WTC11 (cell line): ENCODE measurements around the gene LYPD3.

Experiments used
- CDX4 ChIP-seq: fragments of 250-450 bp; sonication (Bioruptor Pico); IDR thresholded peaks from 2 replicates; pipeline ENCODE4 v1.9.0; 2021; ENCODE audit warnings: moderate library complexity, mild to moderate bottlenecking, inconsistent platforms, borderline replicate concordance
- CREB1 ChIP-seq: sonication (generic); formaldehyde crosslinking; IDR thresholded peaks from 2 replicates; pipeline ENCODE4 v1.8.0; 2023; ENCODE audit warnings: mild to moderate bottlenecking, missing genetic modification reagents
- NR2C2 ChIP-seq: sonication (generic); formaldehyde crosslinking; IDR thresholded peaks from 2 replicates; pipeline ENCODE4 v1.8.0; 2022; ENCODE audit warnings: mild to moderate bottlenecking, missing genetic modification reagents
- OVOL2 ChIP-seq: fragments of 250-450 bp; sonication (Bioruptor Pico); IDR thresholded peaks from 2 replicates; pipeline ENCODE4 v1.9.0; 2021; ENCODE audit warnings: mild to moderate bottlenecking, borderline replicate concordance
- TP53 ChIP-seq: sonication (generic); formaldehyde crosslinking; IDR thresholded peaks from 2 replicates; pipeline ENCODE4 v1.8.1; 2023; ENCODE audit warnings: mild to moderate bottlenecking, missing genetic modification reagents
- ZNF121 ChIP-seq: sonication (generic); formaldehyde crosslinking; IDR thresholded peaks from 2 replicates; pipeline ENCODE4 v1.8.0; 2023; ENCODE audit warnings: missing genetic modification reagents
- ZNF219 ChIP-seq: sonication (generic); formaldehyde crosslinking; IDR thresholded peaks from 2 replicates; pipeline ENCODE4 v1.8.0; 2023; ENCODE audit warnings: missing genetic modification reagents, mild to moderate bottlenecking, borderline replicate concordance
- ZNF263 ChIP-seq: sonication (generic); formaldehyde crosslinking; IDR thresholded peaks from 2 replicates; pipeline ENCODE4 v1.8.1; 2022; ENCODE audit warnings: low read depth, mild to moderate bottlenecking, moderate library complexity, missing genetic modification reagents
- ZNF671 ChIP-seq: fragments of 250-450 bp; sonication (Bioruptor Pico); IDR thresholded peaks from 2 replicates; pipeline ENCODE4 v1.8.0; 2021; ENCODE audit warnings: mild to moderate bottlenecking
- TF ChIP-seq, protein P1 (sequence below): fragments of 200-600 bp; IDR thresholded peaks from 2 replicates; pipeline ENCODE4 v1.8.0; 2022; ENCODE audit warnings: antibody characterized with exemption
- TF ChIP-seq, protein P2 (sequence below): sonication (generic); formaldehyde crosslinking; IDR thresholded peaks from 2 replicates; pipeline ENCODE4 v1.8.0; 2023; ENCODE audit warnings: missing genetic modification reagents
- TF ChIP-seq, protein P3 (sequence below): sonication (generic); formaldehyde crosslinking; IDR thresholded peaks from 2 replicates; pipeline ENCODE4 v1.8.0; 2022; ENCODE audit warnings: mild to moderate bottlenecking, missing genetic modification reagents
- TF ChIP-seq, protein P4 (sequence below): sonication (generic); formaldehyde crosslinking; IDR thresholded peaks from 2 replicates; pipeline ENCODE4 v1.8.0; 2022; ENCODE audit warnings: mild to moderate bottlenecking, missing genetic modification reagents
- TF ChIP-seq, protein P5 (sequence below): sonication (generic); formaldehyde crosslinking; IDR thresholded peaks from 2 replicates; pipeline ENCODE4 v1.8.1; 2022; ENCODE audit warnings: mild to moderate bottlenecking, missing genetic modification reagents, moderate library complexity, borderline replicate concordance

GRCh38 chr19:43498233-43498842 is 32.9 kb upstream of the LYPD3 start:
- TF ChIP-seq, protein P1, sequence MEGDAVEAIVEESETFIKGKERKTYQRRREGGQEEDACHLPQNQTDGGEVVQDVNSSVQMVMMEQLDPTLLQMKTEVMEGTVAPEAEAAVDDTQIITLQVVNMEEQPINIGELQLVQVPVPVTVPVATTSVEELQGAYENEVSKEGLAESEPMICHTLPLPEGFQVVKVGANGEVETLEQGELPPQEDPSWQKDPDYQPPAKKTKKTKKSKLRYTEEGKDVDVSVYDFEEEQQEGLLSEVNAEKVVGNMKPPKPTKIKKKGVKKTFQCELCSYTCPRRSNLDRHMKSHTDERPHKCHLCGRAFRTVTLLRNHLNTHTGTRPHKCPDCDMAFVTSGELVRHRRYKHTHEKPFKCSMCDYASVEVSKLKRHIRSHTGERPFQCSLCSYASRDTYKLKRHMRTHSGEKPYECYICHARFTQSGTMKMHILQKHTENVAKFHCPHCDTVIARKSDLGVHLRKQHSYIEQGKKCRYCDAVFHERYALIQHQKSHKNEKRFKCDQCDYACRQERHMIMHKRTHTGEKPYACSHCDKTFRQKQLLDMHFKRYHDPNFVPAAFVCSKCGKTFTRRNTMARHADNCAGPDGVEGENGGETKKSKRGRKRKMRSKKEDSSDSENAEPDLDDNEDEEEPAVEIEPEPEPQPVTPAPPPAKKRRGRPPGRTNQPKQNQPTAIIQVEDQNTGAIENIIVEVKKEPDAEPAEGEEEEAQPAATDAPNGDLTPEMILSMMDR = no peak
- TF ChIP-seq TP53 (CRISPR knock-in tag) = no peak
- no peak for TF ChIP-seq ZNF219 (CRISPR knock-in tag)
- TF ChIP-seq, protein P2, sequence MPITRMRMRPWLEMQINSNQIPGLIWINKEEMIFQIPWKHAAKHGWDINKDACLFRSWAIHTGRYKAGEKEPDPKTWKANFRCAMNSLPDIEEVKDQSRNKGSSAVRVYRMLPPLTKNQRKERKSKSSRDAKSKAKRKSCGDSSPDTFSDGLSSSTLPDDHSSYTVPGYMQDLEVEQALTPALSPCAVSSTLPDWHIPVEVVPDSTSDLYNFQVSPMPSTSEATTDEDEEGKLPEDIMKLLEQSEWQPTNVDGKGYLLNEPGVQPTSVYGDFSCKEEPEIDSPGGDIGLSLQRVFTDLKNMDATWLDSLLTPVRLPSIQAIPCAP = no peak
- TF ChIP-seq ZNF263 (CRISPR knock-in tag) = no peak
- TF ChIP-seq, protein P3, sequence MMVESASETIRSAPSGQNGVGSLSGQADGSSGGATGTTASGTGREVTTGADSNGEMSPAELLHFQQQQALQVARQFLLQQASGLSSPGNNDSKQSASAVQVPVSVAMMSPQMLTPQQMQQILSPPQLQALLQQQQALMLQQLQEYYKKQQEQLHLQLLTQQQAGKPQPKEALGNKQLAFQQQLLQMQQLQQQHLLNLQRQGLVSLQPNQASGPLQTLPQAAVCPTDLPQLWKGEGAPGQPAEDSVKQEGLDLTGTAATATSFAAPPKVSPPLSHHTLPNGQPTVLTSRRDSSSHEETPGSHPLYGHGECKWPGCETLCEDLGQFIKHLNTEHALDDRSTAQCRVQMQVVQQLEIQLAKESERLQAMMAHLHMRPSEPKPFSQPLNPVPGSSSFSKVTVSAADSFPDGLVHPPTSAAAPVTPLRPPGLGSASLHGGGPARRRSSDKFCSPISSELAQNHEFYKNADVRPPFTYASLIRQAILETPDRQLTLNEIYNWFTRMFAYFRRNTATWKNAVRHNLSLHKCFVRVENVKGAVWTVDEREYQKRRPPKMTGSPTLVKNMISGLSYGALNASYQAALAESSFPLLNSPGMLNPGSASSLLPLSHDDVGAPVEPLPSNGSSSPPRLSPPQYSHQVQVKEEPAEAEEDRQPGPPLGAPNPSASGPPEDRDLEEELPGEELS (CRISPR knock-in tag) = no peak
- TF ChIP-seq, protein P4, sequence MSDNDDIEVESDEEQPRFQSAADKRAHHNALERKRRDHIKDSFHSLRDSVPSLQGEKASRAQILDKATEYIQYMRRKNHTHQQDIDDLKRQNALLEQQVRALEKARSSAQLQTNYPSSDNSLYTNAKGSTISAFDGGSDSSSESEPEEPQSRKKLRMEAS (CRISPR knock-in tag) = no peak
- no peak for TF ChIP-seq OVOL2 (CRISPR knock-in tag)
- TF ChIP-seq, protein P5, sequence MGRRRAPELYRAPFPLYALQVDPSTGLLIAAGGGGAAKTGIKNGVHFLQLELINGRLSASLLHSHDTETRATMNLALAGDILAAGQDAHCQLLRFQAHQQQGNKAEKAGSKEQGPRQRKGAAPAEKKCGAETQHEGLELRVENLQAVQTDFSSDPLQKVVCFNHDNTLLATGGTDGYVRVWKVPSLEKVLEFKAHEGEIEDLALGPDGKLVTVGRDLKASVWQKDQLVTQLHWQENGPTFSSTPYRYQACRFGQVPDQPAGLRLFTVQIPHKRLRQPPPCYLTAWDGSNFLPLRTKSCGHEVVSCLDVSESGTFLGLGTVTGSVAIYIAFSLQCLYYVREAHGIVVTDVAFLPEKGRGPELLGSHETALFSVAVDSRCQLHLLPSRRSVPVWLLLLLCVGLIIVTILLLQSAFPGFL (CRISPR knock-in tag) = no peak
- no peak for TF ChIP-seq NR2C2
- TF ChIP-seq CDX4 (CRISPR knock-in tag) = no peak
- no peak for TF ChIP-seq ZNF121
- no peak for TF ChIP-seq CREB1 (CRISPR knock-in tag)
- no peak for TF ChIP-seq ZNF671
